Lung (tissue), 12 donors: ENCODE data around the gene CTPS2. TPM values are rescaled to one million over a fixed set of nuclear protein-coding genes. Genes with fewer than 3 reads are reported as not detected.
A peak's percentile ranks its signal among the peaks of the same experiment; 100 is the strongest.

ENCODE experiments used
- ATAC-seq: fragments of 200-7000 bp; cut with Tn5 transposase; one replicate; pipeline ENCODE4 v1.9.1; 2020; ENCODE audit warnings: moderate number of reproducible peaks; ENCODE audit not compliant: insufficient read depth, low FRiP score
- DNase-seq, 3 donors: peaks; one replicate each; pipeline ENCODE4 v3.0.0-alpha.2; 2013 to 2017
- H3K27ac ChIP-seq, 2 donors: one replicate each; pipeline ENCODE4 v1.5.1; 2013; ENCODE audit warnings: mild to moderate bottlenecking in 2 of 2, moderate library complexity in 2 of 2, control low read depth in 1 of 2, inconsistent platforms in 1 of 2, low read depth in 1 of 2, low read length in 1 of 2
- H3K27me3 ChIP-seq, 3 donors: one replicate each; pipeline ENCODE4 v1.5.1; 2013; ENCODE audit warnings: low read length in 2 of 3; ENCODE audit not compliant: control insufficient read depth in 3 of 3, insufficient read depth in 3 of 3
- H3K36me3 ChIP-seq, 4 donors: one replicate each; pipeline ENCODE4 v1.5.1; 2013; ENCODE audit warnings: low read length in 4 of 4, mild to moderate bottlenecking in 1 of 4, moderate library complexity in 1 of 4; ENCODE audit not compliant: control insufficient read depth in 4 of 4, insufficient read depth in 4 of 4
- H3K4me1 ChIP-seq, 5 donors: one replicate each; pipeline ENCODE4 v1.5.1; 2013; ENCODE audit warnings: low read length in 5 of 5, mild to moderate bottlenecking in 2 of 5, moderate library complexity in 1 of 5; ENCODE audit not compliant: control insufficient read depth in 5 of 5, insufficient read depth in 5 of 5
- H3K4me3 ChIP-seq: one replicate; pipeline ENCODE4 v1.5.1; 2013; ENCODE audit warnings: mild to moderate bottlenecking, control low read depth, moderate library complexity
- H3K9ac ChIP-seq, 2 donors: one replicate each; pipeline ENCODE4 v1.5.1; 2013; ENCODE audit warnings: low read length in 2 of 2, control low read depth in 1 of 2; ENCODE audit not compliant: insufficient read depth in 1 of 2
- H3K9me3 ChIP-seq, 4 donors: one replicate each; pipeline ENCODE4 v1.5.1; 2013; ENCODE audit warnings: low read length in 3 of 4, mild to moderate bottlenecking in 1 of 4, moderate library complexity in 1 of 4; ENCODE audit not compliant: control insufficient read depth in 4 of 4, insufficient read depth in 3 of 4
- CTCF ChIP-seq: IDR thresholded peaks from 2 replicates; pipeline ENCODE4 v1.5.1; 2012; ENCODE audit warnings: mild to moderate bottlenecking; ENCODE audit errors: control extremely low read depth, extremely low read depth
- WGBS, 2 donors: extraction: QIAGEN DNeasy Blood & Tissue Kit; methylation state at CpG; one replicate each; pipeline ENCODE4 v1.1.7; 2013; 5-methylcytosine and 5-hydroxymethylcytosine counted together
- polyA plus RNA-seq, 2 donors: library from polyadenylated mRNA; stranded (reverse); fragments of 200-250 nt; gene quantifications; one replicate each; pipeline ENCODE4 v1.2.1, GENCODE V29; 2013
- total RNA-seq, 2 donors: library from RNA; depleted of rRNA in 1 of 2; stranded (reverse); fragments of >200 nt in 1 of 2; gene quantifications; one replicate each; pipeline ENCODE4 v1.2.1, GENCODE V29; 2014 to 2021
- donor health status: control.
- donor health status: control.
- donor health status: Bipolar disorder and iron deficiency.
- donor health status: healthy.
- donor health status: DM: yes; HTN: yes; CAD: no.

CTPS2 gene
- total and polyA plus RNA-seq, 4 donors = 4.2 to 36.8 (median 9.9) TPM

GRCh38 chrX:16743604-16744325 lies 31.3 kb upstream of the CTPS2 start:
- H3K4me3 ChIP-seq = no peak overlapping the region
- peaks cover 0 to 10% (median 2%) of the 10 kb centered on the region in 3 donors for H3K27me3 ChIP-seq
- DNase-seq = no peak
- H3K9me3 ChIP-seq = peaks cover 0 to 2% (median 0%) of the 10 kb centered on the region in 4 donors
- ATAC-seq = no peak
- WGBS, 2 donors = 95 to 96% methylated on average over 12 of the region's 12 CpGs
- H3K36me3 ChIP-seq = peaks cover 0 to 24% (median 22%) of the 10 kb centered on the region in 4 donors
- H3K27ac ChIP-seq = no peak overlapping the region
- no peaks in the 10 kb centered on the region for H3K4me1 ChIP-seq
- TF ChIP-seq CTCF = no peak
- H3K9ac ChIP-seq = no peak overlapping the region

GRCh38 chrX:16739574-16739973 lies 27.1 kb upstream of the CTPS2 start:
- peaks cover 0 to 2% (median 0%) of the 10 kb centered on the region in 4 donors for H3K9me3 ChIP-seq
- no peak for TF ChIP-seq CTCF
- peaks cover 0 to 16% (median 2%) of the 10 kb centered on the region in 3 donors for H3K27me3 ChIP-seq
- no peak overlapping the region for H3K9ac ChIP-seq
- DNase-seq (no peak), ATAC-seq (no peak)
- peak overlapping the region in 1 of 2 donors; percentile 4 for H3K27ac ChIP-seq
- H3K4me1 ChIP-seq = no peaks in the 10 kb centered on the region
- H3K36me3 ChIP-seq = peaks cover 12 to 25% (median 22%) of the 10 kb centered on the region in 4 donors
- no peak overlapping the region for H3K4me3 ChIP-seq
- WGBS, 2 donors = 37 to 58% methylated on average over 6 of the region's 6 CpGs

- ATAC-seq = no peak
- peaks cover 11 to 16% (median 13%) of the 10 kb centered on the region in 4 donors for H3K36me3 ChIP-seq
- H3K9me3 ChIP-seq = no peaks in the 10 kb centered on the region
- DNase-seq = no peak
- no peak overlapping the region for H3K27ac ChIP-seq
- peaks cover 0 to 16% (median 4%) of the 10 kb centered on the region in 3 donors for H3K27me3 ChIP-seq
- H3K4me3 ChIP-seq = no peak overlapping the region
- no peak overlapping the region for H3K9ac ChIP-seq
- no peaks in the 10 kb centered on the region for H3K4me1 ChIP-seq
- TF ChIP-seq CTCF = no peak
- WGBS, 2 donors = 76 to 95% methylated on average over 5 of the region's 5 CpGs
Observed at GRCh38 chrX:16737024-16737423, 24.6 kb upstream of the CTPS2 start.

GRCh38 chrX:16733013-16733412 lies 20.5 kb upstream of the CTPS2 start:
- ATAC-seq (no peak), DNase-seq (no peak)
- TF ChIP-seq CTCF = no peak
- Histone ChIP-seq H3K36me3 (peaks cover 8 to 14% (median 10%) of the 10 kb centered on the region in 4 donors), H3K27me3 (peaks cover 0 to 8% (median 3%) of the 10 kb centered on the region in 3 donors), H3K4me1 (no peaks in the 10 kb centered on the region), H3K27ac (no peak overlapping the region), H3K9me3 (no peaks in the 10 kb centered on the region), H3K4me3 (no peak overlapping the region), H3K9ac (no peak overlapping the region)
